Activated T-cell treated with anti-CD3 and anti-CD28 coated beads, Interleukin-2, amount 50 U/mL, for 1 hour (primary cell): ENCODE results near the gene TMEM51.

ENCODE experiments used
- DNase-seq: peaks from one replicate; pipeline ENCODE4 v3.0.0-alpha.2; 2020

Gene TMEM51

DNA sequence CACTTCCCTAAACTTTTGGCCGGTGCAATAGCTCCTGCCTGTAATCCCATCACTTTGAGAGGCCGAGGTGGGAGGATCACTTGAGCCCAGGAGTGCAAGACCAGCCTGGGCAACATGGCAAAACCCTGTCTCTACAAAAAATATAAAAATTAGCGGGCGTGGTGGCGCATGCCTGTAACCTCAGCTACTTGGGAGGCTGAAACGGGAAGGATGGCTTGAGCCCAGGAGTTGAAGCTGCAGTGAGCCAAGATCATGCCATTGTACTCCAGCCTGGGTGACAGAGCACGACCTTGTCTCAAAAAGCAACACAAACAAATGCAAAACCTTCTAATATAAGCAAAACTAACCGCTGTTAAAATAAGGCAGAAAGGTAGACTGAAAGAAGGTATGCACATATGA is 25.9 kb downstream of the TMEM51 start:
- no peak for DNase-seq

GRCh38 chr1:15180189-15180588 is 26.6 kb downstream of the TMEM51 start:
- no peak for DNase-seq

DNA sequence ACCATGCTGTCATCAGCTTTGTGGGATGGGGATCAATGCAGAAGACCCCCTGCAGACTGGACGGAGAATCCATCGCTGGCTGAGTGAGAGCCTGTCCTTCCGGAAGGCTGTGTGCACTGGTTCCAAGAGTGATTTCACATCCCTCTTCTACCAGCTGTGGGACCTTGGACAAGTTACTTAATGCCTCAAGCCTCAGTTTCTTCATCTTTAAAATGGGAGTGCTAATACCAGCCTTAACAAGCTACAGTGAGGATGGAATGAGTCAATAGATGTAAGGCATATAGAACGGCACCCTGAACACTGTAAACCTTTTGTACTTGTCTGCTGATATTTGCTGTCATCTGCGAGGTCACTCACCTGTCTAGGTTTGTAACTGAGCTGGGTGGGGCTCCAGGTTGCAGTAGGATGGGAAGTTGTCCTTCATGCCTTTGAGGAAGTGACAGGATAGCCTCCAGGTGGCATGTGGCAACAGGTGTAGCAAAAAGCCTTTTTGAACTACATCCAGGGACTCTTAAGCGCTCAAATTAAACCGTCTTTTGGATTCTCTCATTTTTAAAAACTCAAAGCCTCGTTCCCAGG is 27.5 kb downstream of the TMEM51 start:
- DNase-seq = no peak

DNA sequence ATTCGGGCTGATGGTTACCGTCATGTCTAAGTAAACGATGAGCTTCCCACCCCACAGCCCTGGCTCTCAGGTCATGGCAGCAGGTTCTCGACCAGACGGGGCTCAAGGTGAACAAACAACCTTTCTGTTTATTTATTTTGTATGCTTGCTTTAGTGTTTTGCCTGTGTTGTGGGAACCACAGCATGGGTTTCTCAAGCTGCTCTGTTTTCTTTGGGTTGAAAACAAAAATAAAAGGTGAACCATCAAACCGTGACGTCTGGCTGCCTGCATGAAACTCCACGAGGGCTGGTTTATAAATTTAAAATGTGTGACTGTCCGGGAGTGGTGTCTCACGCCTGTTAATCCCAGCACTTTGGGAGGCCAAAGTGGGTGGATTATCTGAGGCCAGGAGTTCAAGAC is 28.0 kb downstream of the TMEM51 start:
- DNase-seq = no peak

- DNase-seq = no peak
Measured at GRCh38 chr1:15184436-15185241, 31.1 kb downstream of the TMEM51 start.

DNA sequence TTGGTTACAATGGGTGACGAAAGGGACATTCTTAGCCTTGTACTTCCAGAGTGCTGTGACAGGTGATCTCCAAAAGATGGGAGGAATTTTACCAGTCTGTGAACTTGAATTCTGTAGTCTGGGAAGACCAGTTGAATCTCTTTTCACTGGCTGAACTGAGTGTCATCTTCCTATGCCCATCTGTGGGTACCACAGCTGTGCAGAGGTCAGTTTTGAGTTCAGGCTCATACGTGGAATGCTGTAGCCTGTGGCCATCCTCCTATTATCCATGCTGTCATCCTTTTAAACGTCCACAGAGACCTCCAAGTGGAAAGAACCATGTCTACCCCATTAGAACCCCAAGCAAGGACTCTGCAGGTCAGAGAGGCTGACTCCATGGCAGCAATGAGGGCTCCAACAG is 32.1 kb downstream of the TMEM51 start:
- DNase-seq = no peak

- DNase-seq = no peak
Measured at GRCh38 chr1:15186073-15186845, 32.7 kb downstream of the TMEM51 start.

DNA sequence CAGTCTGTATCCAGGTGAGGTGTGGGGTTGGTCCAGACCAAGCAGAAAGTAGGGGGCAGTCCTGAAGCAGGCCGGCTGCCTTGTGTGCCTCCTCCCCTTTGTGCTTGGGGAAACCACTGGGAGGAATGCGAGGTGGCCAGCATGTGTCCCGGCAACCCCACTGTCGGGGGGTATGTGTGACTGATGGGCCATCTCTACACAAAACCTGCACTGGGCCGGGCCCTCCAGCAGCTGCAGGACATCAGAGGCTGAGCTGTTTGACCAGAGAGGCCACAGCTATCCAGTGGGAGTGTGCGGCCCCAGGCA is 33.3 kb downstream of the TMEM51 start:
- no peak for DNase-seq

GRCh38 chr1:15187175-15188129 is 33.9 kb downstream of the TMEM51 start:
- no peak for DNase-seq

GRCh38 chr1:15188130-15188524 is 34.6 kb downstream of the TMEM51 start:
- DNase-seq = no peak

DNA sequence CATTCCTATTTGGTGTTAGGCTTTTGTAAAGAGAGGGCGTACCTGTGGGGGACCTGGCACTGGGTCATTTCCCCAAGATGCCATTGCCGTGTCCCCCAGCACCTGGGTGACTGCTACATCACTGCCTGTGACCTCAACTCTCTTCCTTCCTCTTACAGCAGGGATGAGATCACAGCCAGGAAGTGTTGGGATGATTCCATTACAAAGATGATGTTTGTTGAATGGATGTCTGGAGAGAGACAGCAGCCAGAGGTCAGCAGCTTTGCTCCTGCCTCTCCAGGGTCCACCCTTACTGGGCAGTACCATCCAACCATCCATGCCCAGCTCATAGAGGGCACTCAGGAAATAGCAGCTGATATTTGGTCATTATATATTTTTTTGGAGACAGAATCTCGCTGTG is 35.1 kb downstream of the TMEM51 start:
- DNase-seq = no peak

GRCh38 chr1:15189692-15190370 is 36.3 kb downstream of the TMEM51 start:
- no peak for DNase-seq

DNA sequence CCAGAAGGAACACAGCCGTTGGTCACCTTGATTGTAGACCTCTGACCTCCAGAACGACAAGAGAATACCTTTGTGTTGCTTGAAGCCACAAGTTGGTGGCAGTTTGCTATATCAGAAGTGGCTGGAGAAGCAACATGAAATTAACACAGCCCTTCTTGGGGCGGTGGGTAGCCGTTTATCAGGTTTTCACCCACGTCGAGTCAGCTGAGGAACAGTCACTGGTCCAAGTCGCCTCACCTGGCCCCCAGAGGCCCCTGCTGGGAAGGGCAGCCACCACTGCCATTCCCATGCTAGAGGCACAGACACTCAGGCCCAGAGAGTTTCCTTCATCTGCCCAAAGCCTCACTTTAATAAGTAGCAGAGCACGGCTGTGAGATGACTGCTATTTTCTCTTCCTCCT is 37.7 kb downstream of the TMEM51 start:
- no peak for DNase-seq

- DNase-seq = no peak
Measured at GRCh38 chr1:15191770-15192169, 38.2 kb downstream of the TMEM51 start.

- DNase-seq = no peak
Measured at GRCh38 chr1:15192916-15193550, 39.5 kb downstream of the TMEM51 start.

DNA sequence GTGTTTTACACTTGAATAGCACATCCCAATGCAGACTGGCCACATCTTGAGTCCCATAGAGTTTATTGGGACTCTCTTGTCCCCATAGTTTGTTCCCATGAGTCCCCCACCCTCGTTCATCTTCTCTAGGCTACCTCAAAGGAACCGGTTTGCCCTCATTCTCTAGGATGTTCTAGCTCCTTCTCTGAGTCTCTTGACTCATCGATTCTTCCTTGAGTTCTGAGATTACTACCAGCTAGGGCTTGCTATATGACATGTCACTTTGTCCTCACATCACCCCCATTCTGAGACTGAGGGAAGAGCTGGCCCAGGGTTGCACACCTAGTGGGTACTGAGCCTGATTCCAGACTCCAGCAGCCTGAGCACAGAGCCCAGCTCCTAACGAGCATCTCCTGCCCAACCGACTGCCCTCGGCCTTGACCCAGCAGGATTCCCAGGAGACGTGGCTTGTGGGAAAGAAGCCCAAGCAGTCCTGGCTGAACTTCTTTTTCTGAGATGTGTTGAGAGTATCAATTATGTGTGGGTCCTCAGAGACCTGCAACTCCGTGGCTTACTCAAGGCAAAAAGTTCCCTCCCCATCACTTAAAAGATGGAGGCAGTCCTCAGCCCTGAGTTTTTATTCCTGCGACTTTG is 42.0 kb downstream of the TMEM51 start:
- no peak for DNase-seq

DNA sequence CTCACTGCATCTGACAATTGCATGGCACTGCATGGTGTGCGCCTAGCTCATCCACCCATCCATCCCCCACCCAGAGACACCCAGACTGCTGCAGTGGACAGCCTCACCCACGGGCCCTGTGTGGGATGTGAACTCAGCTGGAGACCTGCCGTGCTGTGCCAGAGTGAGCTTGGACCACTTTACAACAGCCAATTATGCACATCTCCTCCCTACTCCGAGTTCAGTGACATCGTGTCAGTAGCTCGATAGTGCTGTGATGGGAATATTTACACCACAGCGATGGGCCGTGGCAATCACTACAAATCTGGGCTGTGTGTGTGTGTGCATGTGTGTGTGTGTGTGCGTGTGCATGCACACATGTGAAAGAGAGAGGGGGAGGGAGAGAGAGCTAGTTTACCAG is 42.5 kb downstream of the TMEM51 start:
- no peak for DNase-seq

GRCh38 chr1:15196807-15197530 is 43.4 kb downstream of the TMEM51 start:
- DNase-seq = no peak

- no peak for DNase-seq
Measured at GRCh38 chr1:15197591-15198447, 44.3 kb downstream of the TMEM51 start.

DNA sequence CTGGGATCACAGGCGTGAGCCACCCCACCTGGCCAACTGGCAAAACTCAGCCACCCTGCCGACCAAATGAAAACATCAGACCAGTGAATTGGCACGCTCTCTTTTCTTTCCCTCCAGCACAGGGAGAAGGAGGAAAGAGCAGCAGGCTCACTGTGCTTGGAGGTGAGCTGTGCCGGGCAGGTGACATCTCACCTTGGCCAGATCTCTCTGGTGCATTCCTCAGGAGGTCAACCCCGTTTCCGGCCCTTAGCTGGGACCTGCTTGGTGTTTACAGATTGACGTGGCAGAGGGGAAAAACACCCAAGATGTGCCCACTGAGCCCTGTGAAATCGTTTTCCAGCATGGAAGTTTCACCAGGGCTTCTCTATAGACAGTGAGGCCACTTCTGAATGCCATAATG is 45.1 kb downstream of the TMEM51 start:
- no peak for DNase-seq
